Measurements from ENCODE around the gene TIE1.
"Not testable (repeated sequence)": the region's sequence is repeated elsewhere in the genome, so short reads cannot be mapped to it uniquely, and the experiment has no call there.

The TIE1 gene

GRCh38 chr1:43365678-43366077, 64.9 kb downstream of the TIE1 start:
- no peak for DNase-seq

DNA sequence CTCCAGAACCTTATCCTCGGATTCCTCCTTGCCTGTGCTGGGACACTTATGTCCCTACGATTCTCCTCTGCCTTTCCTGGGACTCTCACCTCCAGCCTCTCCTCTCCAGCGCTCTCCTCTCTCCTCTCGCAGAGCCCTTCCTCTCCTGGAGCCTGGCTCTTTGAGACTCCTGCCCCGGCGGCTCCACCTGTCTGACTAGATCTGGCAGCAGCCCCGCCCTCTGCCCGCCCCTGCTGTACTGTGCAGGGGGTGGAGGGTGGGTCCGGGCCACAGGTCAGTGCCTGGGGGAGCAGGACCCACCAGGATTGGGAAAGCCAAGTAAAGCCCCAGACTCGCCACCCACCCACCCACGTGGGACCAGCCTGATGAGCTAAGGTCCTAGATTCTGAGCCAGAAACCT, 65.4 kb downstream of the TIE1 start:
- no peak for DNase-seq

DNA sequence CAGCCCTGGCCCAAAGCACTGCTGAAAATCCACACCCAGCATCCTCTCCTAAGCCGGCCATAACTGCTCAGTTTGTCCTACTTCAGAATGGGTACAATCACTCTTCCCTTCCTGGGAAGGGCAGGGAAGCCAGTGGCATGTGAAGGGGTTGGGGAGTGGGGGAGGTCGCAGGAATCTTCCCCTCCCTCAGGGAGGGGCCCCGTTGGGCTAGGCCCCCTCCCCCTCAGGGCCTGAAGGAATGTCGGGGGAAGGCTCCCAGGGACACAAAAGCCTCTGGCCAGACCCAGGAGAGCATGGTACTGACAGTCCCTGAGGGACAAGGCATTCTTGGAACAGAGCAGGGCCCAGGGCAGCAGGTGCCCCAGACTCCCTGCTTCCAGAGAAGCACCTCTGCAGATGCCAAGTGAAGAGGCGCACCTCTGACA, 65.8 kb downstream of the TIE1 start:
- DNase-seq, result no peak

DNA sequence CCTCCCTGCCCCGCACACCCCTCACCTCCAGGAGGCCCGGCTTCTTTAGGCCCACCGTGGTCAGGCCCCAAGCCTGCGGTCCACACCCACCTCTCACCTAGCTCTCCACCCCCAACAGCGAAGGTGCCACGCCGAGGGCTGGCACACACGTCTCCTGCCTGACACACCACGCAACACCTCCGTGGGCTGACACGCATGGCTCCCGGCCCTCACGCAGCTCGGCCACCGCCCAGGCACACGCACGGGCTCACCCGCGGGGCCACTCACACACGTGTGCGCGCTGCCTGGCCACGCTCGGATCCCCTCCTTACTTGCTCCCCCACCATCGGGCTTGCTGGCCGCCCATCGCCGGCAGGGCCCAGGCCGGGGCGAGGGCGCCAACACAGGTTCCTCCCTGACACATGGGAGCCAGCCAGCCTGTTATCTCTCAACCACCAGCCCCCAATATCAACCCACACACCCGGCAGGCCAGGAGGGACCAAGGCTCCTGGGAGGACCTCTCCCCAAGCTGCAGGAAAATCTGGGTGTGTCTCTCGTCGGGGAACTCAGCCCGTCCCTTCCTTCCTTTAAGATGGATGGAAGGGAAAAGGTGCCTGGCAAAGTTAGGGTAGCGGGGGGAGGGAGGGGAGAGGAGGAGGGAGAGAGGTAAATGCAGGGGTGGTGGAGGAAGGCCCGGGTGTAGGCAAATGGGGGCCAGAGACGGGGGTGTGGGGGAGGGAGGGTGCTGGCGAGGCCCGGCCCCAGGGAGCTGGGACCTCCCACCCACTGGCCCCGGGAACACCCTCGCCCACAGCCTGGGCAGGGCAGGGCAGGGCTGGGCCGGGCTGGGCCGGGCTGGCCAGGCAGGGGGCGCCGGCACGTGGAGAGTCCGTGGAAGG, 66.5 kb downstream of the TIE1 start:
- DNase-seq, result peak; percentile 95

- peak; percentile 87 for DNase-seq
Observed at GRCh38 chr1:43367904-43368645, 67.3 kb downstream of the TIE1 start, which contains the start of gene ELOVL1. TSS of gene ELOVL1 (minus strand) at chr1:43368011. CDS start at chr1:43365609, 2,402 bp downstream.

- no peak for DNase-seq
Observed at GRCh38 chr1:43368646-43369020, 67.9 kb downstream of the TIE1 start.

- DNase-seq, result not testable (repeated sequence)
Observed at GRCh38 chr1:43369779-43370178, 69.0 kb downstream of the TIE1 start.

- DNase-seq, result no peak
Observed at GRCh38 chr1:43370564-43370963, 69.8 kb downstream of the TIE1 start.

DNA sequence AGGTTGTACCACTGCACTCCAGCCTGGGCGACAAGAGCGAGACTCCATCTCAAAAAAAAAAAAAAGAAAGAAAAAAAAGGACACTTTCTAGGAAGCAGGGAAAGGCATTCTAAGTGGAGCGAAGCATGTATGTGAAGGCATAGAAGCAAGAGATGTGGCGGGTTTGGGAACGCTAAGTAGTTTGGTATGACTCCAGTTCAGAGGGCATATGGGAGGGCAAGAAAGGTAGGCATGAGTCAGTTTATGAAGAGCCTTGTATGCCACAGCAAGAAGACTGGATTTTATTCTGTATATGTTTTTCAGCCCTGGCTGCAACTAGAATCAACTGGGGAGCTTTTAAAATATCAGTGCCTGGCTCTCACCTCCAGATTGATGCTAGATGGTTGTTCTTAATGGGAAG, 71.4 kb downstream of the TIE1 start:
- DNase-seq, result no peak
